K562 (cell line): ENCODE data around the gene TBXAS1. TPM values are rescaled to one million over a fixed set of nuclear protein-coding genes. Genes with fewer than 3 reads are reported as not detected.
A peak's percentile ranks its signal among the peaks of the same experiment; 100 is the strongest.

Experiments used
- ATAC-seq: fragments of 200-7000 bp; cut with Tn5 transposase; 3 replicates; pipeline ENCODE4 v1.9.1; 2020; ENCODE audit warnings: moderate library complexity
- BruUV-seq: library from RNA; stranded (reverse); fragments of 400-500 nt; replicated peaks from 2 replicates; lab custom pipeline; 2021; lab: Mats Ljungman, UMichigan
- CTCF ChIA-PET: fragments of 300-600 bp; formaldehyde crosslinking; extraction: SDS; loops from one replicate; lab custom pipeline; 2021; ENCODE audit warnings: low intra/inter-chr PET ratio; lab: Yijun Ruan, JAX
- POLR2A ChIA-PET: fragments of 300-600, 350-650 bp; sonication (Branson Sonifier 250); formaldehyde crosslinking; extraction: SDS; loops from one replicate; lab custom pipeline; 2021; ENCODE audit warnings: antibody characterized with exemption, inconsistent platforms; lab: Yijun Ruan, JAX
- DNase-seq, 4 experiments: peaks; one replicate each; pipeline versions ENCODE4 v3.0.0 to v3.0.0-alpha.2; 2011 to 2018; ENCODE audit warnings: low spot score in 3 of 4, mixed read lengths in 3 of 4; ENCODE audit errors: extremely low read depth in 1 of 4
- FAIRE-seq: peaks from 2 replicates; lab custom pipeline; 2011; peaks lifted over from hg19 to GRCh38; lab: Jason Lieb, UNC
- H2AFZ ChIP-seq: 2 replicates; pipeline ENCODE4 v1.6.0; 2011; ENCODE audit warnings: low read depth, low read length, control low read depth, inconsistent platforms
- H3K27ac ChIP-seq: fragments of 200-600 bp; 3 replicates; pipeline ENCODE4 v1.8.0; 2011; ENCODE audit warnings: low read depth, mild to moderate bottlenecking, control low read depth, inconsistent platforms, low read length, moderate library complexity, mixed read lengths; ENCODE audit errors: extremely low read depth
- H3K27me3 ChIP-seq, 2 experiments: fragments of 300-600 bp in 1 of 2; 2 replicates in 1 of 2; 3 replicates in 1 of 2; pipeline versions ENCODE4 v1.6.0 to v1.8.0; 2011; ENCODE audit warnings: inconsistent platforms in 2 of 2, low read length in 2 of 2, mild to moderate bottlenecking in 1 of 2, mixed read lengths in 1 of 2, moderate library complexity in 1 of 2; ENCODE audit not compliant: control insufficient read depth in 2 of 2, insufficient read depth in 2 of 2
- H3K36me3 ChIP-seq: fragments of 300-600 bp; 3 replicates; pipeline ENCODE4 v1.8.0; 2011; ENCODE audit warnings: mild to moderate bottlenecking, low read length, inconsistent platforms; ENCODE audit not compliant: control insufficient read depth, insufficient read depth
- H3K4me1 ChIP-seq, 2 experiments: fragments of 200-600 bp in 1 of 2; replicated peaks in 1 of 2; 2 replicates in 1 of 2; 3 replicates in 1 of 2; pipeline versions ENCODE4 v1.5.1 to v1.8.0; 2011; ENCODE audit warnings: inconsistent platforms in 2 of 2, low read length in 2 of 2, mild to moderate bottlenecking in 1 of 2, mixed read lengths in 1 of 2, moderate library complexity in 1 of 2; ENCODE audit not compliant: control insufficient read depth in 2 of 2, insufficient read depth in 2 of 2
- H3K4me2 ChIP-seq: 2 replicates; pipeline ENCODE4 v1.6.1; 2011; ENCODE audit warnings: low read length, control low read depth, inconsistent platforms, mixed read lengths; ENCODE audit not compliant: insufficient read depth
- H3K4me3 ChIP-seq: fragments of 200-600 bp; sonication (generic), shearing (Covaris generic); 2 replicates; pipeline ENCODE4 v1.5.1; 2016; ENCODE audit warnings: control low read depth, inconsistent platforms
- H3K79me2 ChIP-seq: fragments of 200-600 bp; 3 replicates; pipeline ENCODE4 v1.8.0; 2011; ENCODE audit warnings: low read length, inconsistent platforms; ENCODE audit not compliant: control insufficient read depth, insufficient read depth
- H3K9ac ChIP-seq, 2 experiments: 2 replicates each; pipeline versions ENCODE4 v1.6.0 to v1.6.1; 2011; ENCODE audit warnings: low read depth in 2 of 2, low read length in 2 of 2, control low read depth in 1 of 2, inconsistent platforms in 1 of 2, mild to moderate bottlenecking in 1 of 2, mixed read lengths in 1 of 2; ENCODE audit not compliant: insufficient read depth in 1 of 2
- H3K9me1 ChIP-seq: one replicate; pipeline ENCODE4 v1.6.0; 2011; ENCODE audit warnings: inconsistent platforms, mild to moderate bottlenecking, low read length, moderate library complexity; ENCODE audit not compliant: control insufficient read depth, insufficient read depth
- H3K9me3 ChIP-seq: replicated peaks from 2 replicates; pipeline ENCODE4 v1.5.1; 2011; ENCODE audit warnings: low read depth, low read length, inconsistent platforms; ENCODE audit not compliant: control insufficient read depth, insufficient read depth
- H4K20me1 ChIP-seq: replicated peaks from 2 replicates; pipeline ENCODE4 v1.6.1; 2011; ENCODE audit warnings: low read length, inconsistent platforms, mixed read lengths; ENCODE audit not compliant: control insufficient read depth, insufficient read depth
- CEBPB ChIP-seq: fragments of 450-650 bp; IDR thresholded peaks from 2 replicates; pipeline ENCODE4 v1.6.1; 2016; ENCODE audit warnings: missing genetic modification characterization, missing compliant biosample characterization
- CEBPG ChIP-seq, 3 experiments: fragments of 200-800 bp in 1 of 3; sonication (Bioruptor generic) in 1 of 3; sonication (generic) in 1 of 3; formaldehyde crosslinking in 1 of 3; IDR thresholded peaks in 2 of 3; conservative IDR thresholded peaks in 1 of 3; 2 replicates each; pipeline versions ENCODE4 v1.6.1 to v1.8.0; 2016 to 2022; ENCODE audit warnings: missing compliant biosample characterization in 2 of 3, missing genetic modification characterization in 2 of 3, mild to moderate bottlenecking in 1 of 3, missing genetic modification reagents in 1 of 3
- ELK1 ChIP-seq: sonication (generic); formaldehyde crosslinking; IDR thresholded peaks from 2 replicates; pipeline ENCODE4 v1.8.1; 2022; ENCODE audit warnings: missing genetic modification reagents
- HDAC6 ChIP-seq: IDR thresholded peaks from 2 replicates; pipeline ENCODE4 v1.6.1; 2012; ENCODE audit warnings: low read depth, mild to moderate bottlenecking, control low read depth, inconsistent platforms, low read length, moderate library complexity
- KLF16 ChIP-seq: IDR thresholded peaks from 2 replicates; pipeline ENCODE4 v1.6.1; 2016; ENCODE audit warnings: antibody characterized with exemption
- MLLT1 ChIP-seq, 2 experiments: fragments of 450-650 bp; IDR thresholded peaks; 2 replicates each; pipeline ENCODE4 v1.6.1; 2016
- NFXL1 ChIP-seq: fragments of 450-650 bp; formaldehyde crosslinking; IDR thresholded peaks from 2 replicates; pipeline ENCODE4 v1.4.0; 2021; ENCODE audit warnings: mild to moderate bottlenecking
- PHF21A ChIP-seq: fragments of 450-650 bp; IDR thresholded peaks from 2 replicates; pipeline ENCODE4 v1.6.1; 2017; ENCODE audit warnings: low read depth, borderline replicate concordance
- ZC3H11A ChIP-seq: IDR thresholded peaks from 2 replicates; pipeline ENCODE4 v1.6.1; 2012; ENCODE audit warnings: low read depth, low read length, improper control_type of control experiment
- ZNF740 ChIP-seq, 3 experiments: fragments of 200-800 bp in 1 of 3; sonication (Bioruptor generic) in 1 of 3; sonication (generic) in 1 of 3; formaldehyde crosslinking in 1 of 3; IDR thresholded peaks; 2 replicates each; pipeline versions ENCODE4 v1.6.1 to v1.8.0; 2016 to 2022; ENCODE audit warnings: mild to moderate bottlenecking in 2 of 3, missing compliant biosample characterization in 2 of 3, missing genetic modification characterization in 2 of 3, missing genetic modification reagents in 1 of 3
- WGBS: fragments of 100-300 bp; shearing (Covaris generic); methylation state at CpG from one replicate; pipeline ENCODE4 v1.1.6; 2016; ENCODE audit warnings: low coverage, mixed read lengths; ENCODE audit not compliant: insufficient coverage; ENCODE audit errors: missing lambda C conversion rate; 5-methylcytosine and 5-hydroxymethylcytosine counted together
- in situ Hi-C: fragments of 300-500 bp; cut with MboI; formaldehyde crosslinking; loops from 4 replicates; pipeline ENCODE4 v1.15.0; 2018; ENCODE audit warnings: inconsistent platforms, mixed read lengths
- intact Hi-C: fragments of 100-400 bp; cut with micrococcal nuclease; formaldehyde crosslinking; loops from 2 replicates; pipeline ENCODE4 v1.14.2; 2022
- polyA plus RNA-seq, 8 experiments: library from polyadenylated mRNA; depleted of rRNA in 4 of 8; stranded (reverse) in 5 of 8; unstranded in 3 of 8; fragments of >200 nt; fragmentation: Nextera tagmentation in 2 of 8; fragmentation: Illumina TruSeq in 1 of 8; extraction: Ambion mirVana in 2 of 8; extraction: Trizol in 1 of 8; gene quantifications; 2 replicates each; pipeline versions ENCODE4 v1.2.1 to v1.2.3, GENCODE V29; 2011 to 2014; ENCODE audit warnings: inconsistent platforms in 1 of 8, missing spikeins in 1 of 8
- total RNA-seq, 7 experiments: library from RNA; depleted of rRNA in 6 of 7; stranded (reverse); fragments of >200 nt in 6 of 7; fragmentation: Illumina TruSeq in 2 of 7; extraction: Trizol in 2 of 7; gene quantifications; 2 replicates each; pipeline versions ENCODE4 v1.2.1 to v1.2.3, GENCODE V29; 2011 to 2021; ENCODE audit warnings: low replicate concordance in 1 of 7

The TBXAS1 gene
- total and polyA plus RNA-seq, 9 of the 15 experiments (the other 6 are each of a cell fraction or from before 2014, with no cell fraction given), result 1.1 to 8.3 (median 1.9) TPM

GRCh38 chr7:140023728-140024127 is 194.7 kb downstream of the TBXAS1 start:
- no peak overlapping the region for H3K4me3 ChIP-seq
- H3K36me3 ChIP-seq, result peaks cover 10% of the 10 kb centered on the region; the same call in 1 of the 3 replicates
- ATAC-seq (no peak), FAIRE-seq (no peak), DNase-seq (no peak)
- no peaks in the 10 kb centered on the region for H3K79me2 ChIP-seq
- H3K27me3 ChIP-seq, result no peaks in the 10 kb centered on the region
- no peak overlapping the region for H2AFZ ChIP-seq
- POLR2A ChIA-PET, result interaction anchor here (0.6 to 1.0 kb wide), 4 partner anchors 19 to 626 kb away, joined by 3 read pairs; no protein-coding TSS in a partner anchor
- 64% methylated on average over 6 of the region's 6 CpGs for WGBS
- no peak overlapping the region for H3K27ac ChIP-seq
- CTCF ChIA-PET, result no interaction called here
- no peak overlapping the region for H3K4me2 ChIP-seq
- H3K4me1 ChIP-seq, result peaks cover 0 to 4% of the 10 kb centered on the region in 2 experiments; a peak in 1 of 5 replicates
- no peaks in the 10 kb centered on the region for H3K9me3 ChIP-seq
- H4K20me1 ChIP-seq, result 0 out of 2 replicates have a peak, but pooled peaks cover under 1% of the 10 kb centered on the region
- H3K9me1 ChIP-seq, result no peaks in the 10 kb centered on the region
- no peak for TF ChIP-seq ZC3H11A
- peak; percentile 55; the same call in 1 of the 2 replicates for TF ChIP-seq CEBPG (CRISPR knock-in tag; IDR thresholded peaks at IDR 0.05)
- TF ChIP-seq CEBPG (tag; conservative IDR thresholded peaks at IDR 0.05 in 1 of 2, IDR thresholded peaks at IDR 0.05 in 1 of 2), result peak; percentile 24 to 78; a peak in 2 of 4 replicates
- no peak for TF ChIP-seq HDAC6
- TF ChIP-seq ZNF740 (CRISPR knock-in tag; IDR thresholded peaks at IDR 0.05), result no peak
- no peak for TF ChIP-seq ZNF740 (tag; IDR thresholded peaks at IDR 0.05)
- TF ChIP-seq NFXL1 (CRISPR knock-in tag), result no peak
- no peak for TF ChIP-seq MLLT1 (IDR thresholded peaks at IDR 0.05)
- TF ChIP-seq PHF21A, result no peak
- peak; percentile 89 for TF ChIP-seq CEBPB (tag)
- no peak for TF ChIP-seq KLF16
- TF ChIP-seq ELK1 (CRISPR knock-in tag), result 0 out of 2 replicates have a peak, but pooled peaks have one; percentile 56
- in situ Hi-C loops (no loop called here), intact Hi-C loops (no loop called here)
- 0 out of 4 replicates have a peak overlapping the region, but pooled peaks of 1 of the 2 experiments have one; percentile 28 for H3K9ac ChIP-seq
- no TSS peak for BruUV-seq
